Measurements from ENCODE around the gene TNFAIP3.

DNA sequence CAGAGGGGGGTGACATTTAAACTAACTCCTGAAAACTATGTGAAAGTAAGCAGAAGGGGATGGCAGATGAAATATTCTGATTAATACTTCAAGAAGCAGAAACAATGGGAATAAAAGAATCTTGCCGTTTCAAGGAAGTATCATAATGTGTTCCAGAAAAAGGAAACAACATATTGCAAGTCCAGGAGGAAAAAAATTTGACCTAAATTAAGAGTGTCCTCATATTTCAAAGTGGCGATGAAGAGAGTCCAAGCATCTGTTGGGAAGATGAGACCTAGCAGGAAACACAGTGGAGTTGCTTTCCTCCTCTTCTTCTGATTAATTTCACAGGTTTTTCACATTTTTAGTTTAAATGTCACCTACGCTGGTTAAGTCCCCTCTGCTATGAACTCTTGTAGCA, 45.6 kb upstream of the TNFAIP3 start:
- TF ChIP-seq, protein P1, sequence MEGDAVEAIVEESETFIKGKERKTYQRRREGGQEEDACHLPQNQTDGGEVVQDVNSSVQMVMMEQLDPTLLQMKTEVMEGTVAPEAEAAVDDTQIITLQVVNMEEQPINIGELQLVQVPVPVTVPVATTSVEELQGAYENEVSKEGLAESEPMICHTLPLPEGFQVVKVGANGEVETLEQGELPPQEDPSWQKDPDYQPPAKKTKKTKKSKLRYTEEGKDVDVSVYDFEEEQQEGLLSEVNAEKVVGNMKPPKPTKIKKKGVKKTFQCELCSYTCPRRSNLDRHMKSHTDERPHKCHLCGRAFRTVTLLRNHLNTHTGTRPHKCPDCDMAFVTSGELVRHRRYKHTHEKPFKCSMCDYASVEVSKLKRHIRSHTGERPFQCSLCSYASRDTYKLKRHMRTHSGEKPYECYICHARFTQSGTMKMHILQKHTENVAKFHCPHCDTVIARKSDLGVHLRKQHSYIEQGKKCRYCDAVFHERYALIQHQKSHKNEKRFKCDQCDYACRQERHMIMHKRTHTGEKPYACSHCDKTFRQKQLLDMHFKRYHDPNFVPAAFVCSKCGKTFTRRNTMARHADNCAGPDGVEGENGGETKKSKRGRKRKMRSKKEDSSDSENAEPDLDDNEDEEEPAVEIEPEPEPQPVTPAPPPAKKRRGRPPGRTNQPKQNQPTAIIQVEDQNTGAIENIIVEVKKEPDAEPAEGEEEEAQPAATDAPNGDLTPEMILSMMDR (IDR thresholded peaks at IDR 0.05), result no peak
- no peak for TF ChIP-seq POLR2A (IDR thresholded peaks at IDR 0.05)

Data from thyroid gland (tissue), 4 donors.